GM12878 (cell line): ENCODE data around the gene COA1. TPM values are rescaled to one million over a fixed set of nuclear protein-coding genes. Genes with fewer than 3 reads are reported as not detected.

Experiments used
- ATAC-seq: fragments of 200-7000 bp; cut with Tn5 transposase; 3 replicates; pipeline ENCODE4 v1.9.1; 2020; ENCODE audit warnings: mild to moderate bottlenecking, moderate library complexity
- BruUV-seq: library from RNA; stranded (reverse); fragments of 400-500 nt; replicated peaks from 2 replicates; lab custom pipeline; 2021; lab: Mats Ljungman, UMichigan
- CTCF ChIA-PET: fragments of 300-600 bp; sonication (Branson Sonifier 250); formaldehyde crosslinking; extraction: SDS; loops from one replicate; lab custom pipeline; 2021; ENCODE audit warnings: inconsistent platforms; lab: Yijun Ruan, JAX
- POLR2A ChIA-PET: fragments of 350-600 bp; formaldehyde crosslinking; extraction: SDS; loops from one replicate; lab custom pipeline; 2021; ENCODE audit warnings: inconsistent platforms; lab: Charles Lee
- RAD21 ChIA-PET: fragments of 300-600 bp; sonication (Branson Sonifier 250); formaldehyde crosslinking; loops from one replicate; lab custom pipeline; 2023; ENCODE audit warnings: antibody characterized with exemption; ENCODE audit not compliant: unreplicated experiment; lab: Charles Lee
- SMC1A ChIA-PET: fragments of 300-600 bp; sonication (Branson Sonifier 250); formaldehyde crosslinking; loops from one replicate; lab custom pipeline; 2023; ENCODE audit not compliant: unreplicated experiment, uncharacterized antibody; lab: Charles Lee
- DNase-seq: peaks from one replicate; pipeline ENCODE4 v3.0.0-alpha.2; 2011; ENCODE audit warnings: low read depth, low spot score
- FAIRE-seq: peaks from 3 replicates; lab custom pipeline; 2011; peaks lifted over from hg19 to GRCh38; lab: Jason Lieb, UNC
- H2AFZ ChIP-seq: 2 replicates; pipeline ENCODE4 v1.6.0; 2011; ENCODE audit warnings: low read depth, low read length, control low read depth; ENCODE audit not compliant: control insufficient read depth
- H3K27ac ChIP-seq: 2 replicates; pipeline ENCODE4 v1.5.1; 2011; ENCODE audit warnings: control low read depth; ENCODE audit not compliant: control insufficient read depth, insufficient read depth
- H3K27me3 ChIP-seq, 2 experiments: replicated peaks in 1 of 2; 2 replicates each; pipeline versions ENCODE4 v1.6.0 to v1.6.1; 2011; ENCODE audit warnings: low read length in 1 of 2; ENCODE audit not compliant: control insufficient read depth in 2 of 2, insufficient read depth in 2 of 2
- H3K36me3 ChIP-seq, 2 experiments: 2 replicates each; pipeline ENCODE4 v1.5.1; 2011; ENCODE audit warnings: low read length in 1 of 2; ENCODE audit not compliant: control insufficient read depth in 2 of 2, insufficient read depth in 2 of 2
- H3K4me1 ChIP-seq: 2 replicates; pipeline ENCODE4 v1.6.1; 2011; ENCODE audit warnings: mild to moderate bottlenecking, low read length, moderate library complexity, mixed read lengths; ENCODE audit not compliant: control insufficient read depth, insufficient read depth
- H3K4me2 ChIP-seq: 2 replicates; pipeline ENCODE4 v1.6.0; 2011; ENCODE audit warnings: control low read depth; ENCODE audit not compliant: control insufficient read depth, insufficient read depth
- H3K4me3 ChIP-seq: fragments of 200-600 bp; sonication (generic); 2 replicates; pipeline ENCODE4 v1.5.1; 2016
- H3K79me2 ChIP-seq: 2 replicates; pipeline ENCODE4 v1.6.0; 2011; ENCODE audit warnings: low read length; ENCODE audit not compliant: control insufficient read depth, insufficient read depth
- H3K9ac ChIP-seq: 2 replicates; pipeline ENCODE4 v1.8.0; 2011; ENCODE audit warnings: low read length, control low read depth, mixed read lengths; ENCODE audit not compliant: control insufficient read depth, insufficient read depth
- H3K9me3 ChIP-seq: replicated peaks from 3 replicates; pipeline ENCODE4 v1.5.1; 2011; ENCODE audit warnings: mild to moderate bottlenecking, low read length; ENCODE audit not compliant: control insufficient read depth, insufficient read depth
- H4K20me1 ChIP-seq: 2 replicates; pipeline ENCODE4 v1.6.0; 2011; ENCODE audit not compliant: control insufficient read depth, insufficient read depth
- CBX3 ChIP-seq: fragments of 200-600 bp; sonication (generic); IDR thresholded peaks from 2 replicates; pipeline ENCODE4 v1.6.1; 2016; ENCODE audit warnings: low read depth, borderline replicate concordance
- CEBPB ChIP-seq, 2 experiments: fragments of 150-350 bp in 1 of 2; IDR thresholded peaks; 2 replicates each; pipeline ENCODE4 v1.6.1; 2012 to 2014; ENCODE audit warnings: low read depth in 2 of 2, low read length in 2 of 2, borderline replicate concordance in 1 of 2, inconsistent platforms in 1 of 2
- CEBPZ ChIP-seq: fragments of 150-350 bp; IDR thresholded peaks from 2 replicates; pipeline ENCODE4 v1.6.1; 2016; ENCODE audit warnings: low read depth, low read length
- CREB1 ChIP-seq: IDR thresholded peaks from 2 replicates; pipeline ENCODE4 v1.6.1; 2012; ENCODE audit warnings: low read depth, mild to moderate bottlenecking, inconsistent platforms
- E2F8 ChIP-seq: fragments of 450-650 bp; IDR thresholded peaks from 2 replicates; pipeline ENCODE4 v1.6.1; 2018; ENCODE audit warnings: mild to moderate bottlenecking, low read depth, moderate library complexity; ENCODE audit not compliant: partially characterized antibody
- FOS ChIP-seq: IDR thresholded peaks from 3 replicates; pipeline ENCODE4 v1.6.1; 2011; ENCODE audit warnings: borderline replicate concordance; ENCODE audit not compliant: insufficient read length; ENCODE audit errors: extremely low read depth
- GABPA ChIP-seq: IDR thresholded peaks from 2 replicates; pipeline ENCODE4 v1.6.1; 2014; ENCODE audit warnings: antibody characterized with exemption, low read depth, mild to moderate bottlenecking, inconsistent platforms
- JUND ChIP-seq: IDR thresholded peaks from 2 replicates; pipeline ENCODE4 v1.6.1; 2012; ENCODE audit warnings: low read depth, mild to moderate bottlenecking, low read length, improper control_type of control experiment, moderate library complexity
- MTA3 ChIP-seq: IDR thresholded peaks from 2 replicates; pipeline ENCODE4 v1.6.1; 2012; ENCODE audit warnings: low read length, inconsistent platforms, borderline replicate concordance
- NRF1 ChIP-seq: conservative IDR thresholded peaks from 2 replicates; pipeline ENCODE4 v1.6.1; 2011; ENCODE audit warnings: mild to moderate bottlenecking, low read depth, low read length, improper control_type of control experiment
- PAX8 ChIP-seq: fragments of 450-650 bp; IDR thresholded peaks from 2 replicates; pipeline ENCODE4 v1.6.1; 2017; ENCODE audit warnings: mild to moderate bottlenecking, moderate library complexity
- REST ChIP-seq: IDR thresholded peaks from 2 replicates; pipeline ENCODE4 v1.6.1; 2012; ENCODE audit warnings: mild to moderate bottlenecking, low read depth, low read length
- WGBS: methylation state at CpG from one replicate; pipeline ENCODE4 v1.1.6; 2016; ENCODE audit warnings: low lambda C conversion rate; ENCODE audit not compliant: insufficient replicate concordance, insufficient coverage; ENCODE audit errors: missing lambda C conversion rate; 5-methylcytosine and 5-hydroxymethylcytosine counted together
- in situ Hi-C: fragments of 300-500 bp; cut with MboI; formaldehyde crosslinking; loops from 9 replicates; pipeline ENCODE4 v1.14.3; 2018; ENCODE audit warnings: mixed read lengths
- intact Hi-C: fragments of 100-400 bp; cut with micrococcal nuclease; formaldehyde crosslinking; loops from one replicate; pipeline ENCODE4 v1.14.2; 2022; ENCODE audit not compliant: unreplicated experiment
- polyA plus RNA-seq, 11 experiments: library from polyadenylated mRNA; depleted of rRNA in 4 of 11; unstranded in 6 of 11; stranded (reverse) in 5 of 11; fragments of >200 nt; fragmentation: Nextera tagmentation in 4 of 11; fragmentation: Illumina TruSeq in 1 of 11; extraction: Ambion mirVana in 4 of 11; extraction: Trizol in 1 of 11; gene quantifications; 1 replicate in 1 of 11; 2 replicates in 10 of 11; pipeline versions ENCODE4 v1.2.1 to v1.2.3, GENCODE V29; 2011 to 2016; ENCODE audit warnings: inconsistent platforms in 2 of 11, missing spikeins in 2 of 11, low read depth in 1 of 11
- total RNA-seq, 4 experiments: library from RNA; depleted of rRNA in 3 of 4; stranded (reverse); fragments of >200 nt in 3 of 4; fragmentation: Illumina TruSeq in 1 of 4; extraction: Trizol in 1 of 4; gene quantifications; 2 replicates each; pipeline versions ENCODE4 v1.2.1 to v1.2.3, GENCODE V29; 2013 to 2021

The COA1 gene
- total and polyA plus RNA-seq, 10 of the 15 experiments (the other 5 are each of a cell fraction or from before 2014, with no cell fraction given): 83.1 to 258 (median 111) TPM

GRCh38 chr7:43753843-43754242, 24.5 kb upstream of the COA1 start (continued):
- no peak for TF ChIP-seq JUND
- no peak for TF ChIP-seq MTA3
- TF ChIP-seq FOS: no peak
- TF ChIP-seq CEBPZ: no peak
- TF ChIP-seq CBX3: no peak

GRCh38 chr7:43753271-43753810, 24.0 kb upstream of the COA1 start:
- Histone ChIP-seq H3K79me2 (peaks cover 2% of the 10 kb centered on the region), H3K9ac (no peak overlapping the region), H3K4me2 (no peak overlapping the region), H3K27me3 (no peaks in the 10 kb centered on the region), H3K4me1 (peaks cover 41% of the 10 kb centered on the region), H4K20me1 (no peaks in the 10 kb centered on the region), H3K27ac (no peak overlapping the region), H2AFZ (no peak overlapping the region), H3K36me3 (no peaks in the 10 kb centered on the region), H3K9me3 (peaks cover 4% of the 10 kb centered on the region; the same call in 2 of the 3 replicates), H3K4me3 (no peak overlapping the region)
- no TSS peak for BruUV-seq
- WGBS: no CpG with 5 or more reads among the region's 1 CpG
- ChIA-PET SMC1A (no interaction called here), CTCF (interaction anchor here (1.4 kb wide), 1 partner anchor 23 kb away, joined by 3 read pairs; no protein-coding TSS in a partner anchor), POLR2A (interaction anchor here (0.6 to 1.1 kb wide), 2 partner anchors 15 to 37 kb away, joined by 4 to 6 read pairs; no protein-coding TSS in a partner anchor), RAD21 (interaction anchor here (1.2 kb wide), 1 partner anchor 11 kb away, joined by 5 read pairs; no protein-coding TSS in a partner anchor)
- in situ Hi-C loops: no loop called here
- intact Hi-C loops: no loop called here
- FAIRE-seq: no peak
- DNase-seq: no peak
- ATAC-seq: no peak
- TF ChIP-seq REST (no peak), CEBPB (IDR thresholded peaks at IDR 0.05; ENCODE audit: borderline replicate concordance in 1 of 2, low read depth in 2 of 2, low read length in 2 of 2) (no peak), NRF1 (no peak), GABPA (no peak), E2F8 (no peak), PAX8 (no peak), CREB1 (no peak)
